ENCODE data around the gene COL4A1.

Gene COL4A1

DNA sequence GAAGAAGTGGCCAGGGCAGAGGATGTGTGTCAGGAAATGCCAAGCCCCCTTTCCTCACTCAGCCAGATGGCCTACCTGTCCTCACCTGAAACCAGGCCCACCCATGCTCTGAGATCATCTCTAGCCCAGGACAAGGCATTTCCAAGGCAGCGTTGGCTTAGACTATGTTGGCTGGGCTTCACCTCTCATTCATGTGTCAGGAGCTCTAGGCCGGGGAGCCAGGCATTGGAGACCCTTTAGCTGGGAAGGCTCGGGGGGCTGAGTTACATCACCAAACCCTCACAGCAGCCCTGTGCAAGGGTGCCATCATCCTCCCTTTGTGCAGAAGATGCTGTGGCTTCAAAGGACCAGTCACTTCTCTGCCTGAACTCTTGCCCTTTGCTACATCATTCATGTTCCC lies 40.1 kb upstream of the COL4A1 start:
- no peak for TF ChIP-seq GATA2 (IDR thresholded peaks at IDR 0.05; ENCODE audit: low read depth, low read length)
- TF ChIP-seq GATA3 (IDR thresholded peaks at IDR 0.05; ENCODE audit: low read depth, low read length): no peak

DNA sequence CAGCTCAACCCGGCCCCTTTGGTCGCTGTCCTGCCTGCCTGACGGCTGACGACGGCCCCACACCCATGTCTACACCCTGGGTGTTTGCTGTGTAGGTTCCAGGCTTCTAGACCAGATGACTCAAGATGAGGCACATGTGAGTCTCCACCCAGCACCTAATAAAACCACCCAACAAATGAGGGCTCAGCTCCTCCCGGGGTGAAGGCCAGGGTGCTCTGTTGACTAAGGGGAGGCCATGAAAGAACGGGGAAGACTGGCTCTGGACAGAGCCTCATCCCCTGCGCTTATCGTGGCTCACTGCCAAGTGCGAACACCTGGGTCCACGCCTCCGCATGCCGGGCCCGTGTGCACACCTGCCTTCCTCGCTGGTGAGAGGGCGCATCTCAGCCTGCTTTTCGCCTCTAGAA lies 39.7 kb upstream of the COL4A1 start:
- TF ChIP-seq GATA3 (IDR thresholded peaks at IDR 0.05; ENCODE audit: low read depth, low read length): no peak
- TF ChIP-seq GATA2 (IDR thresholded peaks at IDR 0.05; ENCODE audit: low read depth, low read length): no peak

GRCh38 chr13:110345701-110346100 lies 38.7 kb upstream of the COL4A1 start:
- no peak for TF ChIP-seq GATA3 (IDR thresholded peaks at IDR 0.05; ENCODE audit: low read depth, low read length)
- TF ChIP-seq GATA2 (IDR thresholded peaks at IDR 0.05; ENCODE audit: low read depth, low read length): no peak

- TF ChIP-seq GATA2 (IDR thresholded peaks at IDR 0.05; ENCODE audit: low read depth, low read length): no peak
- TF ChIP-seq GATA3 (IDR thresholded peaks at IDR 0.05; ENCODE audit: low read depth, low read length): no peak
Observed at GRCh38 chr13:110345266-110345665, 38.3 kb upstream of the COL4A1 start.

GRCh38 chr13:110344320-110344719 lies 37.4 kb upstream of the COL4A1 start:
- TF ChIP-seq GATA2 (IDR thresholded peaks at IDR 0.05; ENCODE audit: low read depth, low read length) (no peak), GATA3 (IDR thresholded peaks at IDR 0.05; ENCODE audit: low read depth, low read length) (no peak)

- TF ChIP-seq GATA2 (IDR thresholded peaks at IDR 0.05; ENCODE audit: low read depth, low read length) (no peak), GATA3 (IDR thresholded peaks at IDR 0.05; ENCODE audit: low read depth, low read length) (no peak)
Observed at GRCh38 chr13:110343241-110343865, 36.4 kb upstream of the COL4A1 start.

GRCh38 chr13:110342474-110342873 lies 35.5 kb upstream of the COL4A1 start:
- TF ChIP-seq GATA2 (IDR thresholded peaks at IDR 0.05; ENCODE audit: low read depth, low read length) (no peak), GATA3 (IDR thresholded peaks at IDR 0.05; ENCODE audit: low read depth, low read length) (no peak)

- no peak for TF ChIP-seq GATA2 (IDR thresholded peaks at IDR 0.05; ENCODE audit: low read depth, low read length)
- TF ChIP-seq GATA3 (IDR thresholded peaks at IDR 0.05; ENCODE audit: low read depth, low read length): no peak
Observed at GRCh38 chr13:110341445-110342244, 34.7 kb upstream of the COL4A1 start.

- TF ChIP-seq GATA2 (IDR thresholded peaks at IDR 0.05; ENCODE audit: low read depth, low read length): no peak
- TF ChIP-seq GATA3 (IDR thresholded peaks at IDR 0.05; ENCODE audit: low read depth, low read length): no peak
Observed at GRCh38 chr13:110340812-110341444, 34.0 kb upstream of the COL4A1 start.

DNA sequence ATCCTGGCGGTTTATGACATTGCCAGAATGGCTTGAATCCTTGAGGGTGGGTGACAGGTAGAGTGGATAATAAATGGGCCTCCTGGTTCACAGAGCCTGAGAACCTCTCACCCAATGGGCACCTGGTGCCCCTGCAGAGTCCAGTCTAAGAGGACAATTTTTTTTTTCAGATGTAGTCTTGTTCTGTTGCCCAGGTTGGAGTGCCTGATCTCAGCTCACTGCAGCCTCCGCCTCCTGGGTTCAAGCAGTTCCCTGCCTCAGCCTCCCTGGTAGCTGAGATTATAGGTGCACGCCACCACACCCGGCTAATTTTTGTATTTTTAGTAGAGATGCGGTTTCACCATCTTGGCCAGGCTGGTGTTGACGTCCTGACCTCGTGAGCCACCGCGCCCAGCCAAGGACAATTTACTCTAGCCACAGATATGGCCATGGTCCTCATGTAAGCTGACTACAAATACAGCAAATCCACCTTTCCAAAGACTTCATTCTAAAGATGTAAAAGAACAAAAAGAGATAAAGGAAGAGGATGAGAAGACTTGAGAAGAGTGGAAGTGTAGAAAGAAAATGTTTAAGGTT lies 33.1 kb upstream of the COL4A1 start:
- TF ChIP-seq GATA3 (IDR thresholded peaks at IDR 0.05; ENCODE audit: low read depth, low read length) (no peak), GATA2 (IDR thresholded peaks at IDR 0.05; ENCODE audit: low read depth, low read length) (no peak)

DNA sequence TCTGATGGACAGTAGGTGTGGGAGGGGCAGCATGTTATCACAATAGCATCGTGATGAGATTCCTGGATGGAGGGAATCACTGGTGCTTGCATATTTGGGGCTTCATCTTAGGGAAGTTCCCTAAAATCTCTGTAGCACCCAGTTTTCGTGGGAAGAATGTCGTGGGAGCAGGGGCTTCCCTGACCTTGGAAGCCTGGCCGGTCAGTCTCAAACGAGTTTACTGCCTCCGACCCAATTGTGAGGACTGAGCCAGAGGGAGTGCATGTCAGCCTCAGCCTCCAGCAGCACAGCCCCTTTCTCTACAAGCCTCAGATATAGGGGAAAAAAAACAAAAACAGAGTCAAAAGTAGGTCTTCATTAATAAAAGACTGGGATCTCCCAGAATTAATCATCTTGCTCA lies 32.3 kb upstream of the COL4A1 start:
- TF ChIP-seq GATA3 (IDR thresholded peaks at IDR 0.05; ENCODE audit: low read depth, low read length): no peak
- no peak for TF ChIP-seq GATA2 (IDR thresholded peaks at IDR 0.05; ENCODE audit: low read depth, low read length)

DNA sequence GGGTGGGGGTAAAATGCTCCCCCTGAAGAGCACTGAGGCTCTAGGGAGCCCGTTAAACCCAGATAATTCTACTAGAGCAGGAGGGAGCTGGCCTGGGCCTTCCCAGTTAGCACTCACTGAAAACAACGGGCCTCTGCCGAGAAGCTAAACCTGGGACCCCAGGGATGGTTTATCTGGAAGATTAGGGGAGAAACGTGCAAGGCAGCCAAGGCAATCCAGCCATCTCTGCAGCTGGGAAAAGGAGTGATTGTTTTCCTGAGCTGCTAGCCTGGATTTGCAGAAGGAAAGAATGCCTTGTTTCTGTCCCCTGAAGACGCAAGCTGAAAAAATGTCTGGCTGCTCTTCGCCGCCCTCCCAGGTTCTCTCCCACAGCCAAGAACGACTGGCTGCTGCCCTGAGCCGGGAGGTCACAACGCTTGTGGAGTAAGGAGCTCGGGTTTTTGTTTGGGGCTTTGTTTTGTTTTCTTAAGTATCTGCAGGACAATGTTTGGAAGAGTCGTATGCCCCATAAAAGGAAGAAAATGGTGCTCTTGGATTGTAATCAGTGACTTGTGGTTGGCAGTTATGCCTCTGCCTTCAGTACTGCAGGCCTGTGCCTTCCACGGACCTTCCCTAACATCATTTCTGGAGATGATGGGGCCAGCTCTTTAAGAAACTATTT lies 31.6 kb upstream of the COL4A1 start:
- no peak for TF ChIP-seq GATA2 (IDR thresholded peaks at IDR 0.05; ENCODE audit: low read depth, low read length)

GRCh38 chr13:110337247-110337646 lies 30.3 kb upstream of the COL4A1 start:
- TF ChIP-seq GATA2 (IDR thresholded peaks at IDR 0.05; ENCODE audit: low read depth, low read length): no peak
- TF ChIP-seq GATA3 (IDR thresholded peaks at IDR 0.05; ENCODE audit: low read depth, low read length): no peak

DNA sequence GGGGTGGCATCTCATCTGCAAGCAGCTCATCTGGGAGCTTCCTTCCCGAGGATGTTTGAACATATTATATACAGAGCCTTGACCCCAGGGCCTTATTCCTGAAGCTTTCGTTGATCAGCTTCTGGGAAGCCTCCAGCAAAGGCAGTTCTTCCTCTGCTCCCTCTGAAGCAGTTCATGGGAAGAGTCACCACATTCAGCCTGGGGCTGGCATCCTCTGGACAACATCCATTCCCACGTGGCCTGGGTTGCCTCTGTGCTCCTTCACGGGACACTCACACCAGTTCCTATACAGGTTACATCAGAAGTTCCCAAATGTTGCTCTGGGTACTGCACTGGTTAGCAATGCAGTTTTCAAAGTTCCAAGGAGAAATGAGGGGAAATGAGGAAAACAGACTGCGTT lies 29.7 kb upstream of the COL4A1 start:
- no peak for TF ChIP-seq GATA2 (IDR thresholded peaks at IDR 0.05; ENCODE audit: low read depth, low read length)
- TF ChIP-seq GATA3 (IDR thresholded peaks at IDR 0.05; ENCODE audit: low read depth, low read length): no peak

Measured in SH-SY5Y (cell line).